DND-41 (cell line): ENCODE measurements around the gene NOL9.

ENCODE experiments used
- ATAC-seq: fragments of 200-7000 bp; cut with Tn5 transposase; 3 replicates; pipeline ENCODE4 v1.9.1; 2021; ENCODE audit warnings: low read depth; ENCODE audit not compliant: insufficient read depth
- DNase-seq: peaks from one replicate; pipeline ENCODE4 v3.0.0-alpha.2; 2020
- H2AFZ ChIP-seq: 2 replicates; pipeline ENCODE4 v1.6.0; 2012; ENCODE audit warnings: low read depth, low read length
- H3K27ac ChIP-seq: 2 replicates; pipeline ENCODE4 v1.5.1; 2012; ENCODE audit warnings: low read length, inconsistent platforms
- H3K27me3 ChIP-seq: fragments of 200-600 bp; sonication (generic); 2 replicates; pipeline ENCODE4 v1.6.0; 2012; ENCODE audit warnings: low read length, mild to moderate bottlenecking, inconsistent platforms; ENCODE audit not compliant: insufficient read depth, poor library complexity
- H3K36me3 ChIP-seq: 2 replicates; pipeline ENCODE4 v1.5.1; 2012; ENCODE audit warnings: low read length, inconsistent platforms; ENCODE audit not compliant: insufficient read depth
- H3K4me1 ChIP-seq: 2 replicates; pipeline ENCODE4 v1.5.1; 2012; ENCODE audit warnings: mild to moderate bottlenecking, low read length; ENCODE audit not compliant: insufficient read depth
- H3K4me2 ChIP-seq: 2 replicates; pipeline ENCODE4 v1.6.0; 2012; ENCODE audit warnings: mild to moderate bottlenecking, moderate library complexity, low read length, inconsistent platforms; ENCODE audit not compliant: insufficient read depth
- H3K4me3 ChIP-seq, 2 experiments: fragments of 200-600 bp in 1 of 2; shearing (Covaris generic) in 1 of 2; 2 replicates each; pipeline ENCODE4 v1.5.1; 2012 to 2016; ENCODE audit warnings: inconsistent platforms in 2 of 2, low read length in 2 of 2, mild to moderate bottlenecking in 2 of 2, low read depth in 1 of 2, moderate library complexity in 1 of 2
- H3K79me2 ChIP-seq: 2 replicates; pipeline ENCODE4 v1.6.0; 2012; ENCODE audit warnings: low read length, inconsistent platforms; ENCODE audit not compliant: insufficient read depth
- H3K9ac ChIP-seq: 2 replicates; pipeline ENCODE4 v1.6.0; 2012; ENCODE audit warnings: low read depth, mild to moderate bottlenecking, inconsistent platforms, low read length, moderate library complexity
- H3K9me3 ChIP-seq: 2 replicates; pipeline ENCODE4 v1.5.1; 2012; ENCODE audit warnings: low read length, moderate library complexity, mild to moderate bottlenecking, inconsistent platforms; ENCODE audit not compliant: insufficient read depth, severe bottlenecking
- H4K20me1 ChIP-seq: 2 replicates; pipeline ENCODE4 v1.6.0; 2012; ENCODE audit warnings: low read length; ENCODE audit not compliant: insufficient read depth
- EZH2 ChIP-seq: IDR thresholded peaks from 3 replicates; pipeline ENCODE4 v1.6.1; 2012; ENCODE audit warnings: borderline replicate concordance, low read depth, mild to moderate bottlenecking, moderate library complexity, low read length, inconsistent platforms; ENCODE audit not compliant: severe bottlenecking
- TF ChIP-seq, protein P1 (sequence below): IDR thresholded peaks from 2 replicates; pipeline ENCODE4 v1.5.1; 2012; ENCODE audit warnings: borderline replicate concordance, low read length, moderate library complexity, mild to moderate bottlenecking; ENCODE audit not compliant: poor library complexity, severe bottlenecking; ENCODE audit errors: extremely low read depth

NOL9 gene

DNA sequence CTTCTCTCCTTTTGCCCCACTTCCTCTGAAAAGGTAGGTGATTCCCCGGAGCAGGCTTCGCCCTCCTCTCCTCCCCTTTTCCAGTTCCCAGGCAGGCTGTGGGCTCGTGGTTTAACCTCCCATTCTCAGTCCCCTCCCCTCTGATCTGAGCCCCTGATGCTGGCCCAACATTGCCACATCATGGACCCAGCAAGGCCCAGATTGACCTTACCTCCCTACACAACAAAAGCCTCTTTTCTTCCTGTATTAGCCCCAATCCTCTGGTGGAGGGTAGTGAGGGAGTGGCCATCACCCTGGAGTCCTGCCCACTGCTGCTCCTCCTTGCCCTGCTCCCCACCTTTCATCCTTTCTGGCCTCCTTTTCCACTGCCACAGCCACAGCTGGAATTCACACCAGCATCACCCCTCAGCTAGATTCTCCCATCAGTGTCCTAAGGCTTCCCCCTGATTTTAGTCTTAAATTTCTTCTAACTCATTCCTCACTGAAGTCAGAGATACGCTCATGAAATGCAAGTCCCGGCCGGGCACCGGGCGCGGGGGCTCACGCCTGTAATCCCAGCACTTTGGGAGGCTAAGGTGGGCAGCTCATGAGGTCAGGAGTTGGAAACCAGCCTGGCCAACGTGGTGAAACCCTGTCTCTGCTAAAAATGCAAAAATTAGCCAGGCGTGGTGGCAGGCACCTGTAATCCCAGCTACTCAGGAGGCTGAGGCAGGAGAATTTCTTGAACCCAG is 18.5 kb upstream of the NOL9 start:
- H3K27me3 ChIP-seq = peaks cover 6% of the 10 kb centered on the region
- no peak overlapping the region for H3K9ac ChIP-seq
- no peaks in the 10 kb centered on the region for H3K79me2 ChIP-seq
- no peaks in the 10 kb centered on the region for H3K36me3 ChIP-seq
- no peaks in the 10 kb centered on the region for H3K9me3 ChIP-seq
- no peak for DNase-seq
- H2AFZ ChIP-seq = no peak overlapping the region
- no peak overlapping the region for H3K27ac ChIP-seq
- no peak for ATAC-seq
- H4K20me1 ChIP-seq = no peaks in the 10 kb centered on the region
- H3K4me2 ChIP-seq = no peak overlapping the region
- no peaks in the 10 kb centered on the region for H3K4me1 ChIP-seq
- no peak for TF ChIP-seq EZH2
- TF ChIP-seq, protein P1, sequence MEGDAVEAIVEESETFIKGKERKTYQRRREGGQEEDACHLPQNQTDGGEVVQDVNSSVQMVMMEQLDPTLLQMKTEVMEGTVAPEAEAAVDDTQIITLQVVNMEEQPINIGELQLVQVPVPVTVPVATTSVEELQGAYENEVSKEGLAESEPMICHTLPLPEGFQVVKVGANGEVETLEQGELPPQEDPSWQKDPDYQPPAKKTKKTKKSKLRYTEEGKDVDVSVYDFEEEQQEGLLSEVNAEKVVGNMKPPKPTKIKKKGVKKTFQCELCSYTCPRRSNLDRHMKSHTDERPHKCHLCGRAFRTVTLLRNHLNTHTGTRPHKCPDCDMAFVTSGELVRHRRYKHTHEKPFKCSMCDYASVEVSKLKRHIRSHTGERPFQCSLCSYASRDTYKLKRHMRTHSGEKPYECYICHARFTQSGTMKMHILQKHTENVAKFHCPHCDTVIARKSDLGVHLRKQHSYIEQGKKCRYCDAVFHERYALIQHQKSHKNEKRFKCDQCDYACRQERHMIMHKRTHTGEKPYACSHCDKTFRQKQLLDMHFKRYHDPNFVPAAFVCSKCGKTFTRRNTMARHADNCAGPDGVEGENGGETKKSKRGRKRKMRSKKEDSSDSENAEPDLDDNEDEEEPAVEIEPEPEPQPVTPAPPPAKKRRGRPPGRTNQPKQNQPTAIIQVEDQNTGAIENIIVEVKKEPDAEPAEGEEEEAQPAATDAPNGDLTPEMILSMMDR = no peak
- no peak overlapping the region for H3K4me3 ChIP-seq

DNA sequence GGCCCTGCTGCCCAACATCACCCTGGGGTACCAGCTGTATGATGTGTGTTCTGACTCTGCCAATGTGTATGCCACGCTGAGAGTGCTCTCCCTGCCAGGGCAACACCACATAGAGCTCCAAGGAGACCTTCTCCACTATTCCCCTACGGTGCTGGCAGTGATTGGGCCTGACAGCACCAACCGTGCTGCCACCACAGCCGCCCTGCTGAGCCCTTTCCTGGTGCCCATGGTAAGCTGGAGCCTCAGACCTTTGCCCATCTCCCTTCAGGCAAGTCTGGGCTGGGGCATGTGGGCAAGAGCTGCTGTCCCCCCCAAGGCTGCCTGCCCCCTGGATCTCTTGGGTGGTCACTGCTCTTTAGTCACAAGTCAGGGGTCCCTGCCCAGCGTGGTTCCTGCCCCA is 16.7 kb upstream of the NOL9 start:
- Histone ChIP-seq H4K20me1 (no peaks in the 10 kb centered on the region), H3K36me3 (no peaks in the 10 kb centered on the region), H3K27me3 (peaks cover 6% of the 10 kb centered on the region), H3K9me3 (no peaks in the 10 kb centered on the region), H3K4me2 (no peak overlapping the region), H3K4me3 (no peak overlapping the region), H2AFZ (no peak overlapping the region), H3K4me1 (no peaks in the 10 kb centered on the region), H3K27ac (no peak overlapping the region), H3K9ac (no peak overlapping the region), H3K79me2 (no peaks in the 10 kb centered on the region)
- TF ChIP-seq EZH2 = no peak
- TF ChIP-seq, protein P1 = no peak
- ATAC-seq (no peak), DNase-seq (no peak)

DNA sequence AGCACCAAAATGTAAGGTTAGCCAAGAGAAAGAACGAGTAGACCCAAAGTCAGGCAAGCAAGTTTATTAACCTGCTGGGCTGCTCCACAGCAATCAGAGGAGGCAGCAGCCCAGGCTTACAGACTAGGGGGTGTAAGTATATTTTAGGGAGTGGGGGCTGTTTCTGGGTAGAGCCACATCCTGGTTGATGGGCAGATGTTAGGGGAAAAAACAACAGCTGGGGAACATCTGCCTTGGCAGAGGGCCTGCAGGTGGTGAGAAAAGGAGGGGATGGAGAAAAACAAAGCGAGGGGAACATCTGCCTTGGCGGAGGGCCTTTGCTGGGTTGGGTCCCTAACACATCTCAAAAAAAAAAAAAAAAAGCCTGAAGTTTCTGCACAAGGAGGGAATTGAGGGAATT is 15.8 kb upstream of the NOL9 start:
- no peak overlapping the region for H2AFZ ChIP-seq

More for the DNA sequence above, 15.8 kb upstream of the NOL9 start:
- no peak overlapping the region for H3K4me3 ChIP-seq
- no peak overlapping the region for H3K9ac ChIP-seq
- H3K9me3 ChIP-seq = no peaks in the 10 kb centered on the region
- H4K20me1 ChIP-seq = no peaks in the 10 kb centered on the region
- no peaks in the 10 kb centered on the region for H3K79me2 ChIP-seq
- peaks cover 6% of the 10 kb centered on the region for H3K27me3 ChIP-seq
- no peaks in the 10 kb centered on the region for H3K4me1 ChIP-seq
- no peaks in the 10 kb centered on the region for H3K36me3 ChIP-seq
- ATAC-seq (peak; percentile 61; the same call in 1 of the 3 replicates), DNase-seq (no peak)
- H3K4me2 ChIP-seq = no peak overlapping the region
- H3K27ac ChIP-seq = no peak overlapping the region
- TF ChIP-seq, protein P1 = no peak
- TF ChIP-seq EZH2 = no peak
